H1 (cell line): Measurements from ENCODE around the gene BOLL. TPM values are rescaled to one million over a fixed set of nuclear protein-coding genes. Genes with fewer than 3 reads are reported as not detected.

Source experiments
- CTCF ChIA-PET: fragments of 300-600 bp; sonication (Branson Sonifier 250); formaldehyde crosslinking; loops from one replicate; lab custom pipeline; 2021; ENCODE audit not compliant: partially characterized antibody; lab: Charles Lee
- POLR2A ChIA-PET: fragments of 300-600 bp; sonication (Branson Sonifier 250); formaldehyde crosslinking; loops from one replicate; lab custom pipeline; 2021; ENCODE audit warnings: inconsistent platforms; ENCODE audit not compliant: partially characterized antibody; lab: Charles Lee
- DNase-seq, 2 experiments: peaks; one replicate each; pipeline versions ENCODE4 v3.0.0 to v3.0.0-alpha.2; 2010 to 2022; ENCODE audit warnings: low spot score in 2 of 2, low read depth in 1 of 2, mixed read lengths in 1 of 2
- FAIRE-seq: peaks from 2 replicates; lab custom pipeline; 2011; peaks lifted over from hg19 to GRCh38; lab: Jason Lieb, UNC
- H2AFZ ChIP-seq: 2 replicates; pipeline ENCODE4 v1.8.1; 2012; ENCODE audit warnings: low read length, inconsistent platforms
- H2AK5ac ChIP-seq: 2 replicates; pipeline ENCODE4 v1.6.1; 2013; ENCODE audit warnings: low read depth, low read length
- H2BK120ac ChIP-seq: replicated peaks from 2 replicates; pipeline ENCODE3; 2013; ENCODE audit warnings: low read depth, low read length, inconsistent platforms
- H2BK12ac ChIP-seq: 2 replicates; pipeline ENCODE4 v1.6.1; 2013; ENCODE audit warnings: low read depth, low read length
- H2BK15ac ChIP-seq: 2 replicates; pipeline ENCODE4 v1.6.1; 2013; ENCODE audit warnings: low read length
- H2BK20ac ChIP-seq: 2 replicates; pipeline ENCODE4 v1.6.1; 2013; ENCODE audit warnings: low read length
- H2BK5ac ChIP-seq: 2 replicates; pipeline ENCODE4 v1.6.1; 2013; ENCODE audit warnings: low read depth, low read length
- H3K14ac ChIP-seq: 2 replicates; pipeline ENCODE4 v1.6.1; 2013; ENCODE audit warnings: inconsistent platforms; ENCODE audit not compliant: insufficient read length
- H3K18ac ChIP-seq: 2 replicates; pipeline ENCODE4 v1.6.1; 2013; ENCODE audit warnings: low read length; ENCODE audit errors: extremely low read depth
- H3K23ac ChIP-seq: 2 replicates; pipeline ENCODE4 v1.6.1; 2013; ENCODE audit warnings: inconsistent platforms; ENCODE audit not compliant: insufficient read length
- H3K23me2 ChIP-seq: 2 replicates; pipeline ENCODE4 v1.6.1; 2013; ENCODE audit warnings: low read depth, low read length
- H3K27ac ChIP-seq: 2 replicates; pipeline ENCODE4 v1.6.1; 2011; ENCODE audit warnings: low read depth, low read length, inconsistent platforms
- H3K27me3 ChIP-seq, 4 experiments: replicated peaks in 1 of 4; 1 replicate in 1 of 4; 2 replicates in 3 of 4; pipeline versions ENCODE4 v1.6.1 to v1.8.1; 2011 to 2013; ENCODE audit warnings: low read length in 3 of 4, mild to moderate bottlenecking in 3 of 4, inconsistent platforms in 2 of 4, mixed read lengths in 2 of 4, moderate library complexity in 1 of 4; ENCODE audit not compliant: control insufficient read depth in 3 of 4, insufficient read depth in 3 of 4; ENCODE audit errors: extremely low read depth in 1 of 4
- H3K36me3 ChIP-seq, 4 experiments: 2 replicates each; pipeline versions ENCODE4 v1.6.1 to v1.8.1; 2011 to 2013; ENCODE audit warnings: mild to moderate bottlenecking in 4 of 4, low read length in 3 of 4, moderate library complexity in 2 of 4, control low read depth in 1 of 4, inconsistent platforms in 1 of 4; ENCODE audit not compliant: insufficient read depth in 4 of 4, control insufficient read depth in 2 of 4
- H3K4ac ChIP-seq: replicated peaks from 2 replicates; pipeline ENCODE3; 2013; ENCODE audit warnings: low read length, low read depth, mixed read lengths, inconsistent platforms; ENCODE audit not compliant: insufficient read length
- H3K4me1 ChIP-seq, 4 experiments: replicated peaks in 1 of 4; 1 replicate in 1 of 4; 2 replicates in 3 of 4; pipeline versions ENCODE4 v1.6.1 to v1.8.1; 2011 to 2013; ENCODE audit warnings: low read length in 3 of 4, inconsistent platforms in 2 of 4, mixed read lengths in 1 of 4; ENCODE audit not compliant: insufficient read depth in 4 of 4, control insufficient read depth in 3 of 4
- H3K4me2 ChIP-seq, 2 experiments: 2 replicates each; pipeline versions ENCODE4 v1.6.1 to v1.8.1; 2011 to 2013; ENCODE audit warnings: low read depth in 2 of 2, low read length in 2 of 2, control low read depth in 1 of 2, inconsistent platforms in 1 of 2, mild to moderate bottlenecking in 1 of 2; ENCODE audit not compliant: insufficient read depth in 1 of 2
- H3K4me3 ChIP-seq, 4 experiments: fragments of 200-600, 300-600 bp in 1 of 4; sonication (generic), shearing (Covaris generic), sonication (Bioruptor Twin) in 1 of 4; 2 replicates each; pipeline versions ENCODE4 v1.5.1 to v1.8.1; 2011 to 2016; ENCODE audit warnings: low read length in 4 of 4, low read depth in 3 of 4, control low read depth in 2 of 4, inconsistent platforms in 2 of 4, mild to moderate bottlenecking in 2 of 4, mixed read lengths in 1 of 4, moderate library complexity in 1 of 4; ENCODE audit not compliant: insufficient read depth in 2 of 4; ENCODE audit errors: extremely low read depth in 1 of 4
- H3K56ac ChIP-seq: replicated peaks from 2 replicates; pipeline ENCODE3; 2013; ENCODE audit warnings: low read depth, mild to moderate bottlenecking, mixed read lengths, low read length, inconsistent platforms; ENCODE audit not compliant: insufficient read length
- H3K79me1 ChIP-seq: 2 replicates; pipeline ENCODE4 v1.6.1; 2013; ENCODE audit warnings: low read depth, low read length, control low read depth
- H3K79me2 ChIP-seq, 2 experiments: 2 replicates each; pipeline versions ENCODE4 v1.6.1 to v1.8.1; 2012 to 2013; ENCODE audit warnings: low read length in 2 of 2, mild to moderate bottlenecking in 2 of 2, inconsistent platforms in 1 of 2; ENCODE audit not compliant: insufficient read depth in 2 of 2, control insufficient read depth in 1 of 2
- H3K9ac ChIP-seq, 4 experiments: replicated peaks in 1 of 4; 1 replicate in 1 of 4; 2 replicates in 3 of 4; pipeline versions ENCODE4 v1.6.1 to v1.8.1; 2011 to 2013; ENCODE audit warnings: low read depth in 3 of 4, low read length in 3 of 4, control low read depth in 2 of 4, mild to moderate bottlenecking in 2 of 4, moderate library complexity in 2 of 4, inconsistent platforms in 1 of 4; ENCODE audit errors: extremely low read depth in 1 of 4
- H3K9me3 ChIP-seq, 2 experiments: 2 replicates each; pipeline versions ENCODE4 v1.6.1 to v1.8.1; 2012 to 2013; ENCODE audit warnings: mild to moderate bottlenecking in 2 of 2, moderate library complexity in 2 of 2, control low read depth in 1 of 2, inconsistent platforms in 1 of 2, low read depth in 1 of 2, low read length in 1 of 2, mixed read lengths in 1 of 2; ENCODE audit not compliant: insufficient read depth in 2 of 2
- H4K20me1 ChIP-seq, 2 experiments: replicated peaks in 1 of 2; 2 replicates each; pipeline versions ENCODE3 to v1.8.1; 2011 to 2013; ENCODE audit warnings: inconsistent platforms in 2 of 2, low read length in 2 of 2, mild to moderate bottlenecking in 1 of 2; ENCODE audit not compliant: insufficient read depth in 2 of 2, control insufficient read depth in 1 of 2
- H4K5ac ChIP-seq: 2 replicates; pipeline ENCODE4 v1.6.1; 2013; ENCODE audit warnings: low read length, low read depth, mixed read lengths, inconsistent platforms; ENCODE audit not compliant: insufficient read length
- H4K8ac ChIP-seq: 2 replicates; pipeline ENCODE4 v1.8.0; 2013; ENCODE audit warnings: mild to moderate bottlenecking, moderate library complexity, low read length, inconsistent platforms; ENCODE audit not compliant: insufficient read depth; ENCODE audit errors: extremely low read depth
- H4K91ac ChIP-seq: replicated peaks from 2 replicates; pipeline ENCODE3; 2013; ENCODE audit warnings: low read length, mixed read lengths, inconsistent platforms; ENCODE audit not compliant: insufficient read length
- KDM1A ChIP-seq: fragments of 200-600, 300-600 bp; sonication (generic); IDR thresholded peaks from 2 replicates; pipeline ENCODE4 v1.7.1; 2016; ENCODE audit warnings: mild to moderate bottlenecking, low read length, borderline replicate concordance
- SIX5 ChIP-seq: IDR thresholded peaks from 2 replicates; pipeline ENCODE4 v1.6.1; 2011; ENCODE audit warnings: mild to moderate bottlenecking, low read depth, low read length
- polyA plus RNA-seq, 7 experiments: library from polyadenylated mRNA; depleted of rRNA in 3 of 7; stranded (reverse) in 5 of 7; unstranded in 2 of 7; fragments of >200 nt in 5 of 7; fragments of 200-250 nt in 2 of 7; gene quantifications; 1 replicate in 5 of 7; 2 replicates in 1 of 7; 4 replicates in 1 of 7; pipeline versions ENCODE4 v1.2.1 to v1.2.3, GENCODE V29; 2011 to 2013; ENCODE audit warnings: missing spikeins in 2 of 7, mixed read lengths in 2 of 7
- total RNA-seq: library from RNA; stranded (reverse); fragmentation: NEBNext Ultra II Directional; extraction: Animal tissue kit (Norgen Biotek cat#: 25700); gene quantifications from 2 replicates; pipeline ENCODE4 v1.2.1, GENCODE V29; 2021
- TF ChIP-seq, protein P1 (sequence below): IDR thresholded peaks from 2 replicates; pipeline ENCODE4 v1.6.1; 2012; ENCODE audit warnings: inconsistent platforms

Gene BOLL
- total and polyA plus RNA-seq, 2 of the 8 experiments (the other 6 are each of a cell fraction or from before 2014, with no cell fraction given): not detected

DNA sequence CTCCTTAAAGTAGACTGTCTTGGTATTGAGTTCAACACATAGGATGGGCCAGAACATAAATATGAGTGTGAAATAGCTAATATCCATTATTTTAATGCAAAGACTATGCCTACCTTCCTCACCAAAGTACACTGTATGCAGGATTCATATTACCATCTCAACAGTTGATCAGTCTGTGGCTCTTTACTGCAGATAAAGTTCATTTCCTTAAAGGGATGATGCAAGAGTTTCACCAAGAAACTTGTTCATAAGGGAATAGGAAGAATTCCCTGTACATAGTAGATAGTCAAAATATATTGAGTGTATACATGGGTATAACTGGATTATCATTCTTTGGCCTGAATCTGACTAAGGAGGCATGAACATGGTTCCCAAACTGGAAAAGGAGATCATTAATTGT lies 44.9 kb downstream of the BOLL start:
- H3K27ac ChIP-seq: no peak overlapping the region
- H4K20me1 ChIP-seq: no peaks in the 10 kb centered on the region
- no peaks in the 10 kb centered on the region for H3K79me1 ChIP-seq
- no peak overlapping the region for H3K4ac ChIP-seq
- H2BK12ac ChIP-seq: no peak overlapping the region
- no peak overlapping the region for H3K4me2 ChIP-seq
- no peak overlapping the region for H4K5ac ChIP-seq
- no peak for FAIRE-seq
- H3K9me3 ChIP-seq: no peaks in the 10 kb centered on the region
- H2AFZ ChIP-seq: no peak overlapping the region
- no peak overlapping the region for H3K4me3 ChIP-seq
- TF ChIP-seq KDM1A: no peak
- TF ChIP-seq SIX5: no peak
- TF ChIP-seq, protein P1, sequence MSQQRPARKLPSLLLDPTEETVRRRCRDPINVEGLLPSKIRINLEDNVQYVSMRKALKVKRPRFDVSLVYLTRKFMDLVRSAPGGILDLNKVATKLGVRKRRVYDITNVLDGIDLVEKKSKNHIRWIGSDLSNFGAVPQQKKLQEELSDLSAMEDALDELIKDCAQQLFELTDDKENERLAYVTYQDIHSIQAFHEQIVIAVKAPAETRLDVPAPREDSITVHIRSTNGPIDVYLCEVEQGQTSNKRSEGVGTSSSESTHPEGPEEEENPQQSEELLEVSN: no peak
- no peak overlapping the region for H3K56ac ChIP-seq
- H2BK120ac ChIP-seq: no peak overlapping the region
- H3K27me3 ChIP-seq: no peaks in the 10 kb centered on the region
- no peak overlapping the region for H2BK5ac ChIP-seq
- CTCF ChIA-PET: no interaction called here
- H3K18ac ChIP-seq: no peak overlapping the region
- DNase-seq: no peak
- no peak overlapping the region for H2AK5ac ChIP-seq
- POLR2A ChIA-PET: no interaction called here
- no peaks in the 10 kb centered on the region for H3K36me3 ChIP-seq
- H3K23ac ChIP-seq: no peak overlapping the region
- no peak overlapping the region for H4K91ac ChIP-seq
- H3K14ac ChIP-seq: no peak overlapping the region
- H3K23me2 ChIP-seq: no peaks in the 10 kb centered on the region
- H3K9ac ChIP-seq: no peak overlapping the region
- no peaks in the 10 kb centered on the region for H3K4me1 ChIP-seq
- no peak overlapping the region for H2BK20ac ChIP-seq
- H3K79me2 ChIP-seq: no peaks in the 10 kb centered on the region
- H4K8ac ChIP-seq: no peak overlapping the region
- H2BK15ac ChIP-seq: no peak overlapping the region
